OCI-LY7 (cell line): Measurements from ENCODE around the gene ANKMY1.

Source experiments
- CTCF ChIP-seq: fragments of 200-600 bp; sonication (generic); conservative IDR thresholded peaks from 2 replicates; pipeline ENCODE4 v1.5.1; 2014; ENCODE audit warnings: mild to moderate bottlenecking, antibody characterized with exemption, low read length, moderate library complexity, mixed read lengths
- EZH2phosphoT487 ChIP-seq: fragments of 200-600 bp; sonication (generic); IDR thresholded peaks from 2 replicates; pipeline ENCODE4 v1.6.1; 2018; ENCODE audit warnings: low read depth, borderline replicate concordance, mild to moderate bottlenecking, mixed run types, antibody characterized with exemption, low read length, moderate library complexity, mixed read lengths

DNA sequence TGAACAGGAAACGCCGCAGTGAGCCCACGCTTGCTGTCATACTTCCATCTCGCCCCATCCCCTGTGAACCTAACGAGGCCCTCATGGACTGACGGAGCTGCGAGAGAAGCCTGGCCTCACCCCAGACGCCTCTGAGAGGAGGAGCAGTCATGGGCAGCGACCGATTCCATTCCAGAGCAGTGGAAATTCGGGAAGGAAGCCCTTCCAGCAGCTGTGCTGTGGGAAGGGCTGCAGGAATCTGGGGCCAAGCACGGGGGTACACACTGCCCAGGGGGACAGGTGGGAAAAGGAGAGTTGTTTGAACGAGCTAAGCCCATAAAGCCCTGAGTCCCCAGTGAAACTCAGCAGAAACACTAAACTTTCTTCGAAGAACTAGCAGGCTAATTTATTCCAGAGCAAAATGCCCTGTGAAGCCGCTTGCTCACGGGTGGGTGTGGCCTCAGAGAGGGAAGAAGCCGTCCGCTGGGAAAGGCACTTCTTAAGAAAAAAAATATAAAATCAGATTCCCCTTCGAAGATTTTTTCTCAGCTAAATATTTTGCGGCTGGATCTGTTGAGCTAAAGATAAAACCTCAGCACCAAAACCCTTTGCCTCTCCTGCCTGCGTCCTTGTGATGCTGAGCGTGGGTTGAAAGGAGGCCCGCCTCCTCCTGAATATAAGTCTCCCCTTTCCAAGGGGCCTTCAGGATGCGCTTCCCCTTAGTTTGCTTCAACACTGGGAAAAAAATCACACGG lies 38.2 kb downstream of the ANKMY1 start:
- TF ChIP-seq CTCF (no peak), EZH2phosphoT487 (no peak)
